ENCODE data around the gene KRTAP2-2. TPM values are rescaled to one million over a fixed set of nuclear protein-coding genes. Genes with fewer than 3 reads are reported as not detected.
"Not testable (repeated sequence)": the region's sequence is repeated elsewhere in the genome, so short reads cannot be mapped to it uniquely, and the experiment has no call there.

KRTAP2-2 gene
- total and polyA plus RNA-seq, 12 donors, result not detected

DNA sequence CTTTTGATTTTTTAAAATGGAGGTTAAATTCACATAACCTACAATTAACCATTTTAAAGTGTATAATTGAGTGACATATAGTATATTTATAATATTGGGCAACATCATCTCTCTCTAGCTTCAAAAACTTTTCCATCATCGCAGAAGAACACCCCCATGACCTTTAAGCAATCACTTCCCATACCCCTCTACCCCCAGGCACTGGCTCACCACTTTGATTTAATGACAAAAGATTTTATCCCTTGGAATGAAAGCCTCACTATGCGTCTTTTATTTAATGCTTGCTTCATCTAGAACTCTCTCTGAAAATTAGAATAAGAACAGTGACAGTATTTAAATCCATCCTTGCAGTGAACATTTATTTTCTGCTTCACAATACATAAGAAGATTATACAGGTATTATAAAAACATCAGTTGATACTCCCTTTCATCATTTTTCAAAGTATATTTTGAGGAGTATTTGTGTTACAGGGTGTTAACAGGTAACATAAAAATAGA is 17.1 kb downstream of the KRTAP2-2 start:
- H3K27ac ChIP-seq, result no peak overlapping the region

GRCh38 chr17:41034346-41034935 is 20.6 kb downstream of the KRTAP2-2 start, which contains the start of gene KRTAP1-3:
TSS of gene KRTAP1-3 (minus strand) at chr17:41034874. CDS start at chr17:41034821, 53 bp downstream.
- intact Hi-C loops (cut with DNase I); H3K4me1 ChIP-seq; DNase-seq; H3K27ac ChIP-seq; H3K9me3 ChIP-seq; H3K4me3 ChIP-seq; H3K36me3 ChIP-seq: not testable (repeated sequence)
- WGBS, 2 donors, result 88 to 90% methylated on average over 10 of the region's 10 CpGs
- ATAC-seq, result peak in 1 of 8 donors; percentile 27
- peaks cover 0 to 22% (median 14%) of the 10 kb centered on the region in 7 donors for H3K27me3 ChIP-seq

More for the DNA sequence above, 17.1 kb downstream of the KRTAP2-2 start:
- 82 to 83% methylated on average over 2 of the region's 2 CpGs for WGBS, 2 donors
- H3K36me3 ChIP-seq, result no peaks in the 10 kb centered on the region
- no peak for TF ChIP-seq CTCF (IDR thresholded peaks at IDR 0.05)
- no peak for ATAC-seq
- H3K4me3 ChIP-seq, result no peak overlapping the region
- intact Hi-C loops (cut with DNase I), result no loop called here
- H3K4me1 ChIP-seq, result no peaks in the 10 kb centered on the region
- peaks cover 0 to 3% (median 0%) of the 10 kb centered on the region in 11 donors for H3K9me3 ChIP-seq
- no peak for DNase-seq
- peaks cover 0 to 13% (median 6%) of the 10 kb centered on the region in 7 donors for H3K27me3 ChIP-seq

GRCh38 chr17:41029633-41030245 is 25.3 kb downstream of the KRTAP2-2 start, which contains the start of gene KRTAP1-4:
TSS of gene KRTAP1-4 (minus strand) at chr17:41030195. CDS start at chr17:41030078, 117 bp downstream.
- peaks cover 0 to 57% (median 31%) of the 10 kb centered on the region in 7 donors for H3K27me3 ChIP-seq
- TF ChIP-seq CTCF (IDR thresholded peaks at IDR 0.05), result no peak
- no peak within 1 kb of the TSS for H3K4me3 ChIP-seq
- H3K36me3 ChIP-seq, result no peaks in the 10 kb centered on the region
- ATAC-seq, result no peak
- 78 to 88% methylated on average over 12 of the region's 12 CpGs for WGBS, 2 donors
- H3K9me3 ChIP-seq, result no peaks in the 10 kb centered on the region
- no peak within 1 kb of the TSS for H3K27ac ChIP-seq
- intact Hi-C loops (cut with DNase I), result no loop called here
- no peak for DNase-seq
- no peaks in the 10 kb centered on the region for H3K4me1 ChIP-seq

DNA sequence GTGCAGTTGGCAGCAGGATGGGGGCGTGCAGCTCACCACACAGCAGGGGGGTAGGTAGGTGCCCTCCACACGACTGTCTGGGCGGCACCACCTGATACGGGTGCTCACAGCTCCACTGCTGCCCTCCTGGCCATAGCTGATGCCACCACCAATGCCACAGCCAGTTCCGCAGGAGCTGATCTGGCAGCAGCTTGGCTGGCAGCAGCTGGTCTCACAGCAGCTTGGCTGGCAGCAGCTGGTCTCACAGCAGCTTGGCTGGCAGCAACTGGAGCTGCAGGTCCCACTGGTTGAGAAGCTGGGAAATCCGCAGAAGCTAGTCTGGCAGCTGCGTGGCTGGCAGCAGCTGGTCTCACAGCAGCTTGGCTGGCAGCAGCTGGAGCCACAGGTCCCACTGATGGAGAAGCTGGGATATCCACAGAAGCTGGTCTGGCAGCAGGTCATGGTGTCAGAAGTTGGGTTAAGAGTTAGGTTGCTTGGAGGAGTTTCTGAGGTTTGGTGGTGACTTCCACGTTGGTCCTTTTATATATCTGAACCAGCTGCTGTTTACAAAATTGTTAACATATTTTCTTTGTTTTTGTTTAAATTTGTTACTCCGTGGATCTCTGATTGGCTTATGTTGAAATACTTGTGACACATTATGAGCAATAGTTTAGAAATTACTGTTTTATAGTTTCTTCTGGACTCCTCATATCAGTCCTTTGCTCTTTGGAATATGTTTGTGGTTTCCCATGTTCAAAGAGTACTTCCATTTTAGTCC is 28.1 kb downstream of the KRTAP2-2 start, which contains the start of gene KRTAP1-5:
TSS of gene KRTAP1-5 (minus strand) at position 494 of the 757 bp plus-strand sequence. CDS start at position 441, 53 bp downstream.
- Histone ChIP-seq H3K4me1 (no peaks in the 10 kb centered on the region), H3K27me3 (peaks cover 0 to 47% (median 26%) of the 10 kb centered on the region in 7 donors), H3K36me3 (no peaks in the 10 kb centered on the region), H3K27ac (no peak within 1 kb of the TSS), H3K9me3 (peaks cover 0 to under 1% (median 0%) of the 10 kb centered on the region in 11 donors), H3K4me3 (no peak within 1 kb of the TSS)
- DNase-seq (no peak), ATAC-seq (no peak)
- 67 to 75% methylated on average over 9 of the region's 9 CpGs for WGBS, 2 donors
- no peak for TF ChIP-seq CTCF (IDR thresholded peaks at IDR 0.05)
- intact Hi-C loops (cut with DNase I), result no loop called here
